DMS79 treated with DMSO at 0.1 percent for 48 hours (cell line): ENCODE data around the gene CD2AP.
"Not testable (repeated sequence)": the region's sequence is repeated elsewhere in the genome, so short reads cannot be mapped to it uniquely, and the experiment has no call there.

Experiments
- DNase-seq: peaks from one replicate; lab custom pipeline; 2025; lab: John Stamatoyannopoulos, UW

CD2AP gene

GRCh38 chr6:47477497-47478232, at the start of gene CD2AP:
TSS of gene CD2AP (plus strand) at chr6:47477789. CDS start at chr6:47478245, 456 bp downstream.
- DNase-seq = peak; percentile 85

- no peak for DNase-seq
Observed at GRCh38 chr6:47428288-47428687, 49.3 kb upstream of the CD2AP start.

GRCh38 chr6:47428746-47429664, 48.6 kb upstream of the CD2AP start:
- no peak for DNase-seq

- no peak for DNase-seq
Observed at GRCh38 chr6:47434372-47435253, 43.0 kb upstream of the CD2AP start.

- DNase-seq = no peak
Observed at GRCh38 chr6:47435254-47435612, 42.4 kb upstream of the CD2AP start.

GRCh38 chr6:47437592-47437991, 40.0 kb upstream of the CD2AP start:
- DNase-seq = no peak

- no peak for DNase-seq
Observed at GRCh38 chr6:47438481-47439347, 38.9 kb upstream of the CD2AP start.

GRCh38 chr6:47439348-47439668, 38.3 kb upstream of the CD2AP start:
- no peak for DNase-seq

GRCh38 chr6:47440719-47441118, 36.9 kb upstream of the CD2AP start:
- no peak for DNase-seq

- DNase-seq = not testable (repeated sequence)
Observed at GRCh38 chr6:47444964-47445363, 32.6 kb upstream of the CD2AP start.

- DNase-seq = no peak
Observed at GRCh38 chr6:47446669-47447330, 30.8 kb upstream of the CD2AP start.

- DNase-seq = no peak
Observed at GRCh38 chr6:47447722-47448121, 29.9 kb upstream of the CD2AP start.

- no peak for DNase-seq
Observed at GRCh38 chr6:47451162-47451561, 26.4 kb upstream of the CD2AP start.

- DNase-seq = no peak
Observed at GRCh38 chr6:47452899-47453298, 24.7 kb upstream of the CD2AP start.

- no peak for DNase-seq
Observed at GRCh38 chr6:47453372-47453936, 24.1 kb upstream of the CD2AP start.

- no peak for DNase-seq
Observed at GRCh38 chr6:47454713-47455396, 22.7 kb upstream of the CD2AP start.

GRCh38 chr6:47455533-47456209, 21.9 kb upstream of the CD2AP start:
- DNase-seq = no peak

GRCh38 chr6:47456536-47456975, 21.0 kb upstream of the CD2AP start:
- DNase-seq = no peak

- no peak for DNase-seq
Observed at GRCh38 chr6:47457370-47457769, 20.2 kb upstream of the CD2AP start.
